ENCODE data around the gene CDH13. TPM values are rescaled to one million over a fixed set of nuclear protein-coding genes. Genes with fewer than 3 reads are reported as not detected.

The CDH13 gene
- total and polyA plus RNA-seq, 9 of the 15 experiments (the other 6 are each of a cell fraction or from before 2014, with no cell fraction given), result 0.03 TPM; not detected in 8

- TF ChIP-seq, protein P1, sequence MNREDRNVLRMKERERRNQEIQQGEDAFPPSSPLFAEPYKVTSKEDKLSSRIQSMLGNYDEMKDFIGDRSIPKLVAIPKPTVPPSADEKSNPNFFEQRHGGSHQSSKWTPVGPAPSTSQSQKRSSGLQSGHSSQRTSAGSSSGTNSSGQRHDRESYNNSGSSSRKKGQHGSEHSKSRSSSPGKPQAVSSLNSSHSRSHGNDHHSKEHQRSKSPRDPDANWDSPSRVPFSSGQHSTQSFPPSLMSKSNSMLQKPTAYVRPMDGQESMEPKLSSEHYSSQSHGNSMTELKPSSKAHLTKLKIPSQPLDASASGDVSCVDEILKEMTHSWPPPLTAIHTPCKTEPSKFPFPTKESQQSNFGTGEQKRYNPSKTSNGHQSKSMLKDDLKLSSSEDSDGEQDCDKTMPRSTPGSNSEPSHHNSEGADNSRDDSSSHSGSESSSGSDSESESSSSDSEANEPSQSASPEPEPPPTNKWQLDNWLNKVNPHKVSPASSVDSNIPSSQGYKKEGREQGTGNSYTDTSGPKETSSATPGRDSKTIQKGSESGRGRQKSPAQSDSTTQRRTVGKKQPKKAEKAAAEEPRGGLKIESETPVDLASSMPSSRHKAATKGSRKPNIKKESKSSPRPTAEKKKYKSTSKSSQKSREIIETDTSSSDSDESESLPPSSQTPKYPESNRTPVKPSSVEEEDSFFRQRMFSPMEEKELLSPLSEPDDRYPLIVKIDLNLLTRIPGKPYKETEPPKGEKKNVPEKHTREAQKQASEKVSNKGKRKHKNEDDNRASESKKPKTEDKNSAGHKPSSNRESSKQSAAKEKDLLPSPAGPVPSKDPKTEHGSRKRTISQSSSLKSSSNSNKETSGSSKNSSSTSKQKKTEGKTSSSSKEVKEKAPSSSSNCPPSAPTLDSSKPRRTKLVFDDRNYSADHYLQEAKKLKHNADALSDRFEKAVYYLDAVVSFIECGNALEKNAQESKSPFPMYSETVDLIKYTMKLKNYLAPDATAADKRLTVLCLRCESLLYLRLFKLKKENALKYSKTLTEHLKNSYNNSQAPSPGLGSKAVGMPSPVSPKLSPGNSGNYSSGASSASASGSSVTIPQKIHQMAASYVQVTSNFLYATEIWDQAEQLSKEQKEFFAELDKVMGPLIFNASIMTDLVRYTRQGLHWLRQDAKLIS (CRISPR knock-in tag; IDR thresholded peaks at IDR 0.05), result no peak
- TF ChIP-seq MYBL2 (IDR thresholded peaks at IDR 0.05; ENCODE audit: low read depth) (no peak), MYBL2 (CRISPR knock-in tag; IDR thresholded peaks at IDR 0.05; ENCODE audit: borderline replicate concordance) (no peak)
Measured at GRCh38 chr16:82586130-82586529, 40.6 kb upstream of the CDH13 start (continued).

DNA sequence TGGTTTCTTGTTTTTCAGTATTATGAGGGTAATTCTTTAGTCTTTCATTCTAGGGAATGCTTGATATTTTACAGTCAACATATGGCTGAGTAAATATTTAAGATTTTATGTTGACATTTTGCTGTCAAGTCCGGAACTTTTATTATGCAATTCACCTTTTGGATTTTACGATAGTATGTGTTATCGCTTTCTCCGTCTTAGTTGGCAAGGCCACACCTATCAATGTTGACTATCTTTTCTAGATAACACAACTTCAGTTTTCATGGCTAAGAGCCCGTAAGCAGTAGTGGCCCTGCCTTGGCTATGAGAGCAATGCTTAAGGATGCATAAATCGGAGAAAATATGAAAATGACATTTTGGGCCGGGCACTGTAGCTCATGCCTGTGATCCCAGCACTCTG, 39.5 kb upstream of the CDH13 start:
- Histone ChIP-seq H3K4me3 (no peak overlapping the region), H2AFZ (ENCODE audit: low read depth, low read length) (no peak overlapping the region), H3K36me3 (ENCODE audit: control insufficient read depth, insufficient read depth, low read length) (no peaks in the 10 kb centered on the region), H3K9me3 (replicated peaks; ENCODE audit: control insufficient read depth, insufficient read depth, low read depth, low read length) (0 out of 2 replicates have a peak, but pooled peaks cover 1% of the 10 kb centered on the region), H3K4me2 (ENCODE audit: insufficient read depth, low read length) (no peak overlapping the region), H4K20me1 (replicated peaks; ENCODE audit: control insufficient read depth, insufficient read depth, low read length) (no peaks in the 10 kb centered on the region), H3K9me1 (ENCODE audit: control insufficient read depth, insufficient read depth, low read length) (no peaks in the 10 kb centered on the region), H3K9ac (ENCODE audit: insufficient read depth in 1 of 2, low read depth in 2 of 2, low read length in 2 of 2) (no peak overlapping the region), H3K27ac (ENCODE audit: extremely low read depth, low read depth, low read length) (no peak overlapping the region), H3K4me1 (replicated peaks in 1 of 2; ENCODE audit: control insufficient read depth in 2 of 2, insufficient read depth in 2 of 2, low read length in 2 of 2) (no peaks in the 10 kb centered on the region), H3K79me2 (ENCODE audit: control insufficient read depth, insufficient read depth, low read length) (no peaks in the 10 kb centered on the region), H3K27me3 (ENCODE audit: control insufficient read depth in 2 of 2, insufficient read depth in 2 of 2, low read length in 2 of 2) (no peaks in the 10 kb centered on the region)
- 1% methylated on average over 7 of the region's 7 CpGs for WGBS (ENCODE audit: insufficient coverage, low coverage, missing lambda C conversion rate)
- in situ Hi-C loops (cut with MboI) (no loop called here), intact Hi-C loops (cut with micrococcal nuclease) (no loop called here)
- DNase-seq (ENCODE audit: extremely low read depth in 1 of 4, low spot score in 3 of 4), result no peak
- POLR2A ChIA-PET, result no interaction called here
- no TSS peak for BruUV-seq (replicated peaks)
- no peak for FAIRE-seq
- CTCF ChIA-PET (ENCODE audit: low intra/inter-chr PET ratio), result no interaction called here
- ATAC-seq, result no peak
- no peak for TF ChIP-seq COPS2 (conservative IDR thresholded peaks at IDR 0.05)
- TF ChIP-seq ASH1L (IDR thresholded peaks at IDR 0.05; ENCODE audit: borderline replicate concordance, low read depth, partially characterized antibody), result no peak
- no peak for TF ChIP-seq RBM17 (IDR thresholded peaks at IDR 0.05; ENCODE audit: borderline replicate concordance, low read depth, low read length)
- no peak for TF ChIP-seq NFE2L1 (tag; IDR thresholded peaks at IDR 0.05; ENCODE audit: borderline replicate concordance, low read depth)
- no peak for TF ChIP-seq CREB3 (tag; conservative IDR thresholded peaks at IDR 0.05; ENCODE audit: low read depth)
- TF ChIP-seq JUNB (CRISPR knock-in tag; conservative IDR thresholded peaks at IDR 0.05), result no peak
- no peak for TF ChIP-seq HDAC3 (IDR thresholded peaks at IDR 0.05; ENCODE audit: borderline replicate concordance, partially characterized antibody)
- TF ChIP-seq, protein P2, sequence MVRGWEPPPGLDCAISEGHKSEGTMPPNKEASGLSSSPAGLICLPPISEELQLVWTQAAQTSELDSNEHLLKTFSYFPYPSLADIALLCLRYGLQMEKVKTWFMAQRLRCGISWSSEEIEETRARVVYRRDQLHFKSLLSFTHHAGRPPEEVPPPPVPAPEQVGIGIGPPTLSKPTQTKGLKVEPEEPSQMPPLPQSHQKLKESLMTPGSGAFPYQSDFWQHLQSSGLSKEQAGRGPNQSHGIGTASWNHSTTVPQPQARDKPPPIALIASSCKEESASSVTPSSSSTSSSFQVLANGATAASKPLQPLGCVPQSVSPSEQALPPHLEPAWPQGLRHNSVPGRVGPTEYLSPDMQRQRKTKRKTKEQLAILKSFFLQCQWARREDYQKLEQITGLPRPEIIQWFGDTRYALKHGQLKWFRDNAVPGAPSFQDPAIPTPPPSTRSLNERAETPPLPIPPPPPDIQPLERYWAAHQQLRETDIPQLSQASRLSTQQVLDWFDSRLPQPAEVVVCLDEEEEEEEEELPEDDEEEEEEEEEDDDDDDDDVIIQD (CRISPR knock-in tag; IDR thresholded peaks at IDR 0.05), result no peak
- no peak for TF ChIP-seq ZNF316 (IDR thresholded peaks at IDR 0.05)
- no peak for TF ChIP-seq MTA1 (IDR thresholded peaks at IDR 0.05; ENCODE audit: borderline replicate concordance)
- TF ChIP-seq, protein P3, sequence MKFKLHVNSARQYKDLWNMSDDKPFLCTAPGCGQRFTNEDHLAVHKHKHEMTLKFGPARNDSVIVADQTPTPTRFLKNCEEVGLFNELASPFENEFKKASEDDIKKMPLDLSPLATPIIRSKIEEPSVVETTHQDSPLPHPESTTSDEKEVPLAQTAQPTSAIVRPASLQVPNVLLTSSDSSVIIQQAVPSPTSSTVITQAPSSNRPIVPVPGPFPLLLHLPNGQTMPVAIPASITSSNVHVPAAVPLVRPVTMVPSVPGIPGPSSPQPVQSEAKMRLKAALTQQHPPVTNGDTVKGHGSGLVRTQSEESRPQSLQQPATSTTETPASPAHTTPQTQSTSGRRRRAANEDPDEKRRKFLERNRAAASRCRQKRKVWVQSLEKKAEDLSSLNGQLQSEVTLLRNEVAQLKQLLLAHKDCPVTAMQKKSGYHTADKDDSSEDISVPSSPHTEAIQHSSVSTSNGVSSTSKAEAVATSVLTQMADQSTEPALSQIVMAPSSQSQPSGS (CRISPR knock-in tag; IDR thresholded peaks at IDR 0.05), result no peak

Data from K562 (cell line).